Caco-2 (cell line): ENCODE results near the gene CREB3L1. TPM values are rescaled to one million over a fixed set of nuclear protein-coding genes. Genes with fewer than 3 reads are reported as not detected.

Experiments
- BruUV-seq: library from RNA; stranded (reverse); fragments of 400-500 nt; replicated peaks from 2 replicates; lab custom pipeline; 2021; lab: Mats Ljungman, UMichigan
- CTCF ChIA-PET: fragments of 300-600 bp; sonication (Branson Sonifier 250); formaldehyde crosslinking; loops from one replicate; lab custom pipeline; 2022; ENCODE audit warnings: antibody characterized with exemption; lab: Charles Lee
- POLR2A ChIA-PET: fragments of 300-600 bp; sonication (Branson Sonifier 250); formaldehyde crosslinking; loops from one replicate; lab custom pipeline; 2022; ENCODE audit warnings: antibody characterized with exemption; lab: Charles Lee
- DNase-seq, 2 experiments: peaks; one replicate each; pipeline versions ENCODE4 v3.0.0 to v3.0.0-alpha.2; 2020 to 2022
- H3K27me3 ChIP-seq: replicated peaks from 2 replicates; pipeline ENCODE4 v1.6.0; 2011; ENCODE audit warnings: low read length; ENCODE audit not compliant: control insufficient read depth, insufficient read depth
- H3K36me3 ChIP-seq: 2 replicates; pipeline ENCODE4 v1.5.1; 2011; ENCODE audit warnings: low read length; ENCODE audit not compliant: control insufficient read depth, insufficient read depth
- H3K4me1 ChIP-seq: fragments of 250-450 bp; sonication (Bioruptor Pico); 2 replicates; pipeline ENCODE4 v1.5.1; 2020; ENCODE audit warnings: mild to moderate bottlenecking
- H3K4me3 ChIP-seq: 2 replicates; pipeline ENCODE4 v1.5.1; 2011; ENCODE audit warnings: low read depth, mild to moderate bottlenecking, control low read depth, low read length
- H3K9me3 ChIP-seq: fragments of 250-450 bp; sonication (Bioruptor Pico); 2 replicates; pipeline ENCODE4 v1.5.1; 2020; ENCODE audit warnings: mild to moderate bottlenecking, moderate library complexity
- H3K27ac Mint-ChIP-seq: one replicate; pipeline ENCODE4 v1.8.0; 2022; ENCODE audit warnings: mixed read lengths; ENCODE audit not compliant: unreplicated experiment
- H3K27me3 Mint-ChIP-seq: one replicate; pipeline ENCODE4 v1.8.0; 2022; ENCODE audit warnings: mixed read lengths; ENCODE audit not compliant: insufficient read depth, unreplicated experiment
- H3K36me3 Mint-ChIP-seq: one replicate; pipeline ENCODE4 v1.8.0; 2022; ENCODE audit warnings: mild to moderate bottlenecking, mixed read lengths; ENCODE audit not compliant: insufficient read depth, unreplicated experiment
- H3K4me1 Mint-ChIP-seq: one replicate; pipeline ENCODE4 v1.8.0; 2022; ENCODE audit warnings: low read depth, mixed read lengths; ENCODE audit not compliant: unreplicated experiment
- H3K4me3 Mint-ChIP-seq: one replicate; pipeline ENCODE4 v1.8.0; 2022; ENCODE audit warnings: mild to moderate bottlenecking, moderate library complexity, mixed read lengths; ENCODE audit not compliant: unreplicated experiment
- H3K9me3 Mint-ChIP-seq: one replicate; pipeline ENCODE4 v1.8.0; 2022; ENCODE audit warnings: mixed read lengths; ENCODE audit not compliant: unreplicated experiment
- CTCF ChIP-seq, 2 experiments: fragments of 200-600 bp in 1 of 2; IDR thresholded peaks; 1 replicate in 1 of 2; 2 replicates in 1 of 2; pipeline versions ENCODE4 v1.5.1 to v1.8.0; 2011 to 2022; ENCODE audit warnings: antibody characterized with exemption in 1 of 2, control low read depth in 1 of 2, inconsistent platforms in 1 of 2, low read depth in 1 of 2, low read length in 1 of 2, mild to moderate bottlenecking in 1 of 2, moderate library complexity in 1 of 2; ENCODE audit not compliant: insufficient read depth in 1 of 2, severe bottlenecking in 1 of 2, unreplicated experiment in 1 of 2
- intact Hi-C: fragments of 100-400 bp; cut with micrococcal nuclease; formaldehyde crosslinking; loops from one replicate; pipeline ENCODE4 v1.10.0; 2022; ENCODE audit not compliant: unreplicated experiment
- total RNA-seq: library from RNA; stranded (reverse); gene quantifications from 2 replicates; pipeline ENCODE4 v1.2.3, GENCODE V29; 2022

CREB3L1 gene
- total RNA-seq, 1 experiment from 2014 or later = 24.9 TPM

- intact Hi-C loops = loop anchor here (1.0 kb wide), 3 partner anchors 30 to 68 kb away; partner anchors contain the start of gene CREB3L1
- TF ChIP-seq CTCF (IDR thresholded peaks at IDR 0.05; ENCODE audit: insufficient read depth in 1 of 2, low read depth in 1 of 2, low read length in 1 of 2, severe bottlenecking in 1 of 2, unreplicated experiment in 1 of 2) = no peak
- no peak for DNase-seq
- CTCF ChIA-PET = interaction anchor here (0.5 kb wide), 1 partner anchor 31 kb away, joined by 3 read pairs; no protein-coding TSS in a partner anchor
- POLR2A ChIA-PET = no interaction called here
- Histone ChIP-seq H3K4me3 (no peak overlapping the region), H3K9me3 (no peaks in the 10 kb centered on the region; the same call in 1 of the 2 replicates), H3K36me3 (no peaks in the 10 kb centered on the region), H3K4me1 (peaks cover 51% of the 10 kb centered on the region), H3K27me3 (no peaks in the 10 kb centered on the region)
- H3K27ac Mint-ChIP-seq = no peak overlapping the region
- H3K36me3 Mint-ChIP-seq = peaks cover 27% of the 10 kb centered on the region
- H3K27me3 Mint-ChIP-seq = no peaks in the 10 kb centered on the region
- peaks cover 57% of the 10 kb centered on the region for H3K4me1 Mint-ChIP-seq
- H3K9me3 Mint-ChIP-seq = no peaks in the 10 kb centered on the region
- BruUV-seq = no TSS peak
- H3K4me3 Mint-ChIP-seq = no peak overlapping the region
These were observed 30.4 kb upstream of the CREB3L1 start for GRCh38 chr11:46247090-46247489.

- no TSS peak for BruUV-seq
- POLR2A ChIA-PET = no interaction called here
- no peaks in the 10 kb centered on the region; the same call in 1 of the 2 replicates for H3K9me3 ChIP-seq
- CTCF ChIA-PET = interaction anchor here (1.3 to 1.4 kb wide), 3 partner anchors 26 to 61 kb away, joined by 5 read pairs; no protein-coding TSS in a partner anchor
- H3K27me3 ChIP-seq = no peaks in the 10 kb centered on the region
- H3K4me3 ChIP-seq = no peak overlapping the region
- Mint-ChIP-seq H3K4me1 (peaks cover 57% of the 10 kb centered on the region), H3K36me3 (peaks cover 26% of the 10 kb centered on the region), H3K4me3 (peak overlapping the region; percentile 10), H3K9me3 (no peaks in the 10 kb centered on the region), H3K27ac (peak overlapping the region; percentile 98), H3K27me3 (no peaks in the 10 kb centered on the region)
- H3K4me1 ChIP-seq = peaks cover 53% of the 10 kb centered on the region
- peak; percentile 69 to 81 for TF ChIP-seq CTCF (IDR thresholded peaks at IDR 0.05; ENCODE audit: insufficient read depth in 1 of 2, low read depth in 1 of 2, low read length in 1 of 2, severe bottlenecking in 1 of 2, unreplicated experiment in 1 of 2)
- intact Hi-C loops = loop anchor here (1.0 kb wide), 3 partner anchors 30 to 68 kb away; partner anchors contain the start of gene CREB3L1
- DNase-seq = peak; percentile 83
- no peaks in the 10 kb centered on the region for H3K36me3 ChIP-seq
These were observed 29.8 kb upstream of the CREB3L1 start for GRCh38 chr11:46247659-46248058.

- Histone ChIP-seq H3K36me3 (no peaks in the 10 kb centered on the region), H3K4me3 (no peak overlapping the region), H3K4me1 (peaks cover 59% of the 10 kb centered on the region), H3K27me3 (no peaks in the 10 kb centered on the region), H3K9me3 (no peaks in the 10 kb centered on the region; the same call in 1 of the 2 replicates)
- peak overlapping the region; percentile 98 for H3K27ac Mint-ChIP-seq
- H3K9me3 Mint-ChIP-seq = no peaks in the 10 kb centered on the region
- no peaks in the 10 kb centered on the region for H3K27me3 Mint-ChIP-seq
- H3K4me3 Mint-ChIP-seq = peak overlapping the region; percentile 15
- H3K4me1 Mint-ChIP-seq = peaks cover 51% of the 10 kb centered on the region
- POLR2A ChIA-PET = interaction anchor here (0.5 kb wide), 1 partner anchor 23 kb away, joined by 3 read pairs; no protein-coding TSS in a partner anchor
- intact Hi-C loops = no loop called here
- peaks cover 17% of the 10 kb centered on the region for H3K36me3 Mint-ChIP-seq
- peak; percentile 71 to 74 for DNase-seq
- BruUV-seq = no TSS peak
- CTCF ChIA-PET = interaction anchor here (0.5 to 2.4 kb wide), 10 partner anchors 9 to 372 kb away, joined by 3 to 11 read pairs (median 4); no protein-coding TSS in a partner anchor
- no peak for TF ChIP-seq CTCF (IDR thresholded peaks at IDR 0.05; ENCODE audit: insufficient read depth in 1 of 2, low read depth in 1 of 2, low read length in 1 of 2, severe bottlenecking in 1 of 2, unreplicated experiment in 1 of 2)
These were observed 29.0 kb upstream of the CREB3L1 start for GRCh38 chr11:46248289-46249102.
